SK-N-SH (cell line): Measurements from ENCODE around the gene TJP1. TPM values are rescaled to one million over a fixed set of nuclear protein-coding genes. Genes with fewer than 3 reads are reported as not detected.

Source experiments
- CTCF ChIA-PET: fragments of 300-600, 350-600 bp; formaldehyde crosslinking; extraction: SDS; loops from one replicate; lab custom pipeline; 2021; lab: Yijun Ruan, JAX
- POLR2A ChIA-PET: fragments of 350-600 bp; sonication (Branson Sonifier 250); formaldehyde crosslinking; extraction: SDS; loops from one replicate; lab custom pipeline; 2020; ENCODE audit warnings: antibody characterized with exemption, inconsistent platforms; lab: Yijun Ruan, JAX
- DNase-seq: peaks from one replicate; pipeline ENCODE4 v3.0.0; 2012
- H2AFZ ChIP-seq: fragments of 200-600 bp; sonication (generic); 2 replicates; pipeline ENCODE4 v1.8.1; 2016; ENCODE audit warnings: antibody characterized with exemption, mild to moderate bottlenecking, low read depth
- H3F3A ChIP-seq: fragments of 200-600 bp; sonication (generic); replicated peaks from 2 replicates; pipeline ENCODE3; 2016; ENCODE audit warnings: antibody characterized with exemption, mild to moderate bottlenecking; ENCODE audit not compliant: insufficient read depth
- H3K27ac ChIP-seq, 2 experiments: fragments of 200-500 bp in 1 of 2; fragments of 200-600 bp in 1 of 2; sonication (Bioruptor generic) in 1 of 2; sonication (generic), shearing (Covaris generic) in 1 of 2; 2 replicates each; pipeline versions ENCODE4 v1.5.1 to v1.6.1; 2014 to 2016; ENCODE audit warnings: low read depth in 2 of 2, inconsistent platforms in 1 of 2, low read length in 1 of 2, mild to moderate bottlenecking in 1 of 2, mixed read lengths in 1 of 2
- H3K27me3 ChIP-seq: fragments of 200-600 bp; sonication (generic), shearing (Covaris generic); 2 replicates; pipeline ENCODE4 v1.6.1; 2016; ENCODE audit warnings: mixed run types; ENCODE audit not compliant: insufficient read depth
- H3K36me3 ChIP-seq, 2 experiments: fragments of 200-500 bp in 1 of 2; fragments of 200-600 bp in 1 of 2; sonication (Bioruptor generic) in 1 of 2; sonication (generic) in 1 of 2; replicated peaks in 1 of 2; 2 replicates each; pipeline versions ENCODE3 to v1.5.1; 2014 to 2016; ENCODE audit warnings: low read length in 1 of 2, mild to moderate bottlenecking in 1 of 2; ENCODE audit not compliant: insufficient read depth in 2 of 2, control insufficient read depth in 1 of 2
- H3K4me1 ChIP-seq, 2 experiments: fragments of 200-500 bp in 1 of 2; fragments of 200-600 bp in 1 of 2; sonication (Bioruptor generic) in 1 of 2; sonication (generic), shearing (Covaris generic) in 1 of 2; 2 replicates each; pipeline versions ENCODE4 v1.5.1 to v1.6.1; 2014 to 2016; ENCODE audit warnings: low read depth in 1 of 2, low read length in 1 of 2, mixed run types in 1 of 2; ENCODE audit not compliant: insufficient read depth in 2 of 2, control insufficient read depth in 1 of 2
- H3K4me2 ChIP-seq: fragments of 200-600 bp; sonication (generic), shearing (Covaris generic); 2 replicates; pipeline ENCODE4 v1.6.1; 2017; ENCODE audit warnings: mixed run types
- H3K4me3 ChIP-seq, 2 experiments: fragments of 200-500 bp in 1 of 2; fragments of 200-600 bp in 1 of 2; sonication (Bioruptor generic) in 1 of 2; sonication (generic), shearing (Covaris generic) in 1 of 2; 2 replicates each; pipeline versions ENCODE4 v1.5.1 to v1.8.1; 2014 to 2016; ENCODE audit warnings: low read depth in 2 of 2, inconsistent platforms in 1 of 2, low read length in 1 of 2, mild to moderate bottlenecking in 1 of 2, mixed read lengths in 1 of 2, moderate library complexity in 1 of 2
- H3K79me2 ChIP-seq: fragments of 200-600 bp; sonication (generic); 2 replicates; pipeline ENCODE4 v1.8.1; 2017; ENCODE audit warnings: mild to moderate bottlenecking; ENCODE audit not compliant: insufficient read depth
- H3K9ac ChIP-seq: fragments of 200-600 bp; sonication (generic); 2 replicates; pipeline ENCODE4 v1.6.1; 2017; ENCODE audit warnings: mixed run types
- H3K9me2 ChIP-seq: fragments of 200-600 bp; sonication (generic); 2 replicates; pipeline ENCODE4 v1.6.1; 2017; ENCODE audit warnings: mixed run types
- H3K9me3 ChIP-seq: fragments of 200-600 bp; sonication (generic); 2 replicates; pipeline ENCODE4 v1.6.1; 2017; ENCODE audit warnings: mixed run types, mild to moderate bottlenecking, moderate library complexity
- H4K20me1 ChIP-seq: fragments of 200-600 bp; sonication (generic); 2 replicates; pipeline ENCODE4 v1.6.1; 2017; ENCODE audit warnings: mild to moderate bottlenecking, mixed run types; ENCODE audit not compliant: insufficient read depth
- CHD2 ChIP-seq: fragments of 150-350 bp; IDR thresholded peaks from 2 replicates; pipeline ENCODE4 v1.6.1; 2018; ENCODE audit warnings: low read length; ENCODE audit not compliant: partially characterized antibody
- ELF1 ChIP-seq: IDR thresholded peaks from 2 replicates; pipeline ENCODE4 v1.4.0; 2012
- FOXJ3 ChIP-seq: sonication (generic); formaldehyde crosslinking; IDR thresholded peaks from 2 replicates; pipeline ENCODE4 v1.5.1; 2020; ENCODE audit warnings: mild to moderate bottlenecking, missing genetic modification reagents
- FOXM1 ChIP-seq: IDR thresholded peaks from 2 replicates; pipeline ENCODE4 v1.4.0; 2012; ENCODE audit warnings: low read depth, mild to moderate bottlenecking
- GATA2 ChIP-seq: sonication (generic); formaldehyde crosslinking; IDR thresholded peaks from 2 replicates; pipeline ENCODE4 v1.5.0; 2020; ENCODE audit warnings: mild to moderate bottlenecking, missing genetic modification reagents
- IRF3 ChIP-seq: fragments of 150-350 bp; IDR thresholded peaks from 2 replicates; pipeline ENCODE4 v1.6.1; 2016; ENCODE audit warnings: mild to moderate bottlenecking, low read depth, low read length
- MAX ChIP-seq: IDR thresholded peaks from 2 replicates; pipeline ENCODE4 v1.4.0; 2012; ENCODE audit warnings: low read depth
- MXI1 ChIP-seq: IDR thresholded peaks from 2 replicates; pipeline ENCODE4 v1.6.1; 2012; ENCODE audit warnings: mild to moderate bottlenecking, low read depth, low read length, improper control_type of control experiment
- NFIC ChIP-seq: IDR thresholded peaks from 2 replicates; pipeline ENCODE4 v1.4.0; 2012; ENCODE audit warnings: borderline replicate concordance
- PBX3 ChIP-seq: IDR thresholded peaks from 2 replicates; pipeline ENCODE4; 2012
- POLR2AphosphoS5 ChIP-seq: IDR thresholded peaks from 2 replicates; pipeline ENCODE4 v1.6.1; 2012; ENCODE audit warnings: low read depth, low read length
- RAD21 ChIP-seq: IDR thresholded peaks from 2 replicates; pipeline ENCODE4 v1.6.1; 2012; ENCODE audit warnings: mild to moderate bottlenecking, low read length
- RCOR1 ChIP-seq: fragments of 150-350 bp; IDR thresholded peaks from 2 replicates; pipeline ENCODE4 v1.6.1; 2017; ENCODE audit warnings: antibody characterized with exemption, low read length
- RFX5 ChIP-seq: IDR thresholded peaks from 2 replicates; pipeline ENCODE4 v1.6.1; 2012; ENCODE audit warnings: mild to moderate bottlenecking, improper control_type of control experiment, low read length
- SIN3A ChIP-seq: IDR thresholded peaks from 2 replicates; pipeline ENCODE4 v1.6.1; 2012; ENCODE audit warnings: low read depth, mild to moderate bottlenecking, low read length, moderate library complexity, borderline replicate concordance
- TAF1 ChIP-seq: IDR thresholded peaks from 2 replicates; pipeline ENCODE4 v1.6.1; 2012; ENCODE audit warnings: low read depth, mild to moderate bottlenecking, low read length, moderate library complexity, borderline replicate concordance
- TCF12 ChIP-seq: IDR thresholded peaks from 2 replicates; pipeline ENCODE4 v1.4.0; 2012
- USF1 ChIP-seq: IDR thresholded peaks from 2 replicates; pipeline ENCODE4 v1.4.0; 2012; ENCODE audit warnings: low read depth, borderline replicate concordance
- YY1 ChIP-seq: IDR thresholded peaks from 2 replicates; pipeline ENCODE4 v1.4.0; 2012; ENCODE audit warnings: low read depth, mild to moderate bottlenecking
- WGBS: methylation state at CpG from one replicate; pipeline ENCODE4 v1.1.6; 2017; ENCODE audit warnings: low lambda C conversion rate; 5-methylcytosine and 5-hydroxymethylcytosine counted together
- polyA plus RNA-seq, 3 experiments: library from polyadenylated mRNA; depleted of rRNA; stranded (reverse); fragments of >200 nt; gene quantifications; 2 replicates each; pipeline ENCODE4 v1.2.3, GENCODE V29; 2012

Gene TJP1
- polyA plus RNA-seq, 1 of the 3 experiments (the other 2 are of a cell fraction) = 17.5 TPM

GRCh38 chr15:29811691-29812383 lies 10.4 kb downstream of the TJP1 start:
- Histone ChIP-seq H2AFZ (no peak overlapping the region), H3K9me2 (no peaks in the 10 kb centered on the region), H3F3A (no peaks in the 10 kb centered on the region), H3K4me3 (no peak overlapping the region), H3K9ac (no peak overlapping the region), H4K20me1 (peaks cover 90% of the 10 kb centered on the region), H3K36me3 (no peaks in the 10 kb centered on the region), H3K4me1 (peaks cover 0 to 3% of the 10 kb centered on the region in 2 experiments; a peak in 3 of 4 replicates), H3K4me2 (no peak overlapping the region), H3K9me3 (no peaks in the 10 kb centered on the region), H3K79me2 (peaks cover 98% of the 10 kb centered on the region), H3K27ac (no peak overlapping the region), H3K27me3 (no peaks in the 10 kb centered on the region)
- ChIA-PET POLR2A (no interaction called here), CTCF (no interaction called here)
- no peak for DNase-seq
- WGBS = 79% methylated on average over 2 of the region's 2 CpGs
- TF ChIP-seq POLR2AphosphoS5 = no peak
- no peak for TF ChIP-seq PBX3
- TF ChIP-seq YY1 = no peak
- no peak for TF ChIP-seq NFIC
- no peak for TF ChIP-seq SIN3A
- no peak for TF ChIP-seq TAF1
- no peak for TF ChIP-seq IRF3
- no peak for TF ChIP-seq USF1
- no peak for TF ChIP-seq TCF12
- TF ChIP-seq GATA2 = no peak
- no peak for TF ChIP-seq RCOR1
- TF ChIP-seq MAX = no peak
- TF ChIP-seq CHD2 = no peak
- no peak for TF ChIP-seq ELF1
- TF ChIP-seq RAD21 = no peak
- TF ChIP-seq FOXM1 = no peak

GRCh38 chr15:29805708-29806104 lies 16.6 kb downstream of the TJP1 start:
- H2AFZ ChIP-seq = no peak overlapping the region
- ChIA-PET CTCF (interaction anchor here (3.6 kb wide), 1 partner anchor 8 kb away, joined by 15 read pairs; no protein-coding TSS in a partner anchor), POLR2A (no interaction called here)
- 83% methylated on average over 4 of the region's 4 CpGs for WGBS
- no peak overlapping the region for H3K9ac ChIP-seq
- H3K79me2 ChIP-seq = peaks cover 97% of the 10 kb centered on the region
- H3K4me2 ChIP-seq = no peak overlapping the region
- H3K9me2 ChIP-seq = no peaks in the 10 kb centered on the region
- no peaks in the 10 kb centered on the region for H3K36me3 ChIP-seq
- peaks cover 78% of the 10 kb centered on the region for H4K20me1 ChIP-seq
- no peaks in the 10 kb centered on the region for H3K9me3 ChIP-seq
- no peak overlapping the region for H3K4me3 ChIP-seq
- no peak for DNase-seq
- H3K27me3 ChIP-seq = no peaks in the 10 kb centered on the region
- TF ChIP-seq RCOR1 (no peak), FOXJ3 (CRISPR knock-in tag) (no peak), USF1 (no peak), RFX5 (no peak), MXI1 (no peak)
- no peak overlapping the region; a peak in 1 of 4 replicates for H3K27ac ChIP-seq
- H3F3A ChIP-seq = peaks cover 9% of the 10 kb centered on the region
- H3K4me1 ChIP-seq = peaks cover 14 to 16% of the 10 kb centered on the region in 2 experiments; a peak in 3 of 4 replicates
